ELF-1 (cell line): ENCODE data around the gene PRUNE2.

Source experiments
- DNase-seq: peaks from one replicate; pipeline ENCODE4 v3.0.0-alpha.2; 2016; ENCODE audit warnings: low read depth, low spot score

The PRUNE2 gene

DNA sequence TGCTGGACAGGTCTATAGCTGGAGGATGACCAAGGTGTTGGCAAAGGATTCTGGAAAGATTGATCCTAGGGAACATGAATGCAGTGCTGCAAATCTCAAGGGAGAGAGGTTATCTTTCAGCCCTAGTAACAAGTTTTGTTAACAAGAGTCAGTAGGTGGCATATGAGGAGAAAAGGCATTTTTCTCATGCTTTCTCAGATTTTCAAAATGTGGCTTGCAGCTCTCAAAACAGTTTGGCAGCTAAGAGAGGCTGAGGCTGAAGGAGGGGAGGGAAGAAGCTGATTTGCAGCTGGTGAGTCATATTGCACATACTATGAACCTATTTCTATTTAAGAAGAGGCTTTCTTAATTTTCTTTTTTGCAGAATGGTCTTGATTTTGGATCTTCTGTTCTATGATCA, 205.9 kb downstream of the PRUNE2 start:
- DNase-seq = no peak

DNA sequence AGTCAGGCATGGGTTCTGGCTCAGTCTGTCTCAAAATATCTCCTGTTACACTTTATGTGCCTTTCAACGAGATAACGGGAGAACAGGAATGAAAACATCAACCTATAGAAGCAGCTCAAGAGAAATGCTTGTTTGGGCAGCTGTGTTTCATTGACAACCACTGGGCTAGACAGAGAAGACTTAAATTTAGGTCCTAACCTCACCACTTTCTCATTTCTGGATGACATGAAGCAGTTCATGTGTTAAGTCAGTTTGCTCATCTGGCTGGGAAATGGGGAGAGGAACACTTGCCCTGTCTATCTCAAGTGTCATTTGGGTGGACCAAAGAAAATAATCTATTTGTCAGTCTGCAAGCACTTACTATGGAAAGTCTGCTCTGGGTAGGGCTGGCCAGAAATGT, 208.4 kb downstream of the PRUNE2 start:
- no peak for DNase-seq

DNA sequence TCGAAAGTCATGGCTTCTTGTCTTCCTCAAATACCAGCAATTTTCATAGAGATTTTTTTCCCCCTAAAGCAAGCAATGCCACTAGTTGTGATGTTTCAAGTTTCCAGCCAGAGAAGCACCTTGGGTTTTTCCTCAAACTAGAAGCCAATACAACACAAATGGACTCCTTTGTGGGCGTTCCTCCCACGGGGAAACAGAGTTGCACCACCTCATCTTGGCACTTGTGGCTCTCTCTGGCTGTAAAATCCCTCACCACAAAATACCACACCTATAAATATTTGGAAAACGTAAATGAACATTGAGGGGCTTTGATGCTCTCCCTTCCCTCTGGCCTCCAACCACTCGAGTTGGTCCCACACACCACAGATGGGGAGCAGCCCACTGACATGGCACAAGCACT, 208.8 kb downstream of the PRUNE2 start:
- DNase-seq = no peak

DNA sequence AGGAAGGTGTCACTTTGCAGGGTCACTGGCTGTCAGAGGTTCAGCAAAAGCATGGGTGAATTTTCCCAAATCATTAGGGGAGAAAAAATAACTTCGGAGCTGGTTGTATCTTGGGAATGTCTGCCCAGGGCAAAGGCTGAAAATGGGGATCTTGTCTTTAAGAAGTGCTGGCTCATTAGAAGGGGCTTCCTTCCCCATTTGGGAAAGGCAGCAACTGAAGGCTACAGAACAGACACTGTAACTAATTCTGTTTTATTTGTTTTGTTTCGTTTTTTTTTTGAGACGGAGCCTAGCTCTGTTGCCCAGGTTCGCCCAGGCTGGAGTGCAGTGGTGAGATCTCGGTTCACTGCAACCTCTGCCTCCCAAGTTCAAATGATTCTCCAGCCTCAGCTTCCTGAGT, 212.0 kb downstream of the PRUNE2 start:
- DNase-seq = no peak

DNA sequence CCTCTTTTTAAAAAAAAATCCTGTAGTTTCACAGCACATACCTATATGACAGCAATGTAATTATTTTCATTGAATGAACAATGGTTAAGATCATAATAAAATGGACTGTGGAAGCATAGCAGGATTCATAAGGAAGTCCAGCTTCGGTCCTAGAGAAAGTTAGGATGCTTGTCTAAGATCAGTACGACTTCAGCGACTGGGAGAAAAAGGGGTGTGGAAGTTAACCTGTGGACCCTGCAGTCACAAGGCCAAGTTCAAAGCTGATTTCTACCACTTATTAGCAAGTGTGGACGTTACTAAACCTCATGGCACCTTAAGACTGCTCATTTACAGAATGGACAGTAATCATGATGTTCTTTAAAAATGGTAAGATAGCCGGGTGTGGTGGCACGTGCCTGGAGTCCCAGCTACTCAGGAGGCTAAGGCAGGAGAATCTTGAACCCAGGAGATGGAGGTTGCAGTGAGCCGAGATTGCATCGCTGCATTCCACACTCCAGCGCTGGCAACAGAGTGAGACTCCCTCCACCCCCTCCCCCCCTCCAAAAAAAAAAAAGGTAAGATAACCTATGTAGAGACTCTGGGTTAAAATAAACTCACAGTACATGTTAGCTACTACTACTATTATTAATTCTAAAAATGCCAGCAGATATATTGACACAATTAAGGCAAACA, 213.3 kb downstream of the PRUNE2 start:
- DNase-seq = no peak

DNA sequence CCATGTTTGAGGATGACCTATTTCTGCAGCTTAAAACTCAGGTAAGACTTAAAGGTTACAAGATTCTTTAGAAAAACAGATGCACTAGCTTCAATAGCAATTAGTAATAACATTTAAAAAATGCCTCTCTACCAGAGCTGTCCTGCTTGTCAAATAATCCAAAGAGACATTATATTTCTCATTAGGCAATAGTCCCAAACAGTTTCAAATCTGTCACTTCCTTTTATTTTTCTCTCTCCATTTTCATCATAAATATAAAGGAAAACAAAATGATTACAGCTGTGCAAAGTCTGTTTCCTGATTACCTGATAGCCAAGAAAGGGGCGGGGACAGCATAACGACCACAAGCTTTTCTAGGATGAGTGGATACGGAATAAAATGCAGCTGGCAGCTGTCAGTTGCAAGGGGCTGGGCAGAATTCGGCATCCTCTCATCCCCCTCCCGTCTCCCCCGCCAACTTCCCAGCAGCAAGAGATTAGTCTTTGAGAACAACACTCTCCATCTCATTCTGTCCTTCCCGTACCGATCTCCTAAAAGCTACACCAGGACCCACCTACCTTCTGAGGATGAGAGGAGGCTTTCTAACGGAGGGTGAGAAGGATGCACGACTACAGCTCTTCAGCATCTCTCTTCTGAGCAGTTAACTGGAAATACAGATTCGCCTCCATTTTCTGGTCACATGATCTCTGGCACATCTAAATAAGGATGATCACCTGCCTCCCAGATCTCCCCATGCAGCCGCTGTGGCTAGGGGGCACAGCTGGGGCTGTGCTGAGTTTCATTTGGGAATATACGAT, 214.2 kb downstream of the PRUNE2 start:
- DNase-seq = no peak

DNA sequence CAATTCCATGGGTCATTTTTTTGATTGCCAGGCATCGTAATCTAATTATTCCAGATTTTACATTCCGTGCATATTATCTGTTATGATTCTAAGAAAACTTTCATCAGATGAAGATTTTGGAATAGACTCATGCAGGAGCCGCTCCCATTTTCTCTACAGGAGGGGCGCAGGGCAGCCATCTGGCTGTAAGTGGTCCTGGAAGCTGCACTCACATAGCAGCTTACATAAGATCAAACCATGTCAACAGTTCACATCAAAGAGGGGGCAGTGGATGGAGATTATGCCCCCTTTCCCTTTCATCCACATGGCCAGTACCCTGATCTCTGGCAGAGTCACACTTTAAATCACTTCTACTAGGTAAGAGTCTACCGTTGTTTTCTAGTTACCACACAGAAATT, 214.9 kb downstream of the PRUNE2 start:
- DNase-seq = no peak

DNA sequence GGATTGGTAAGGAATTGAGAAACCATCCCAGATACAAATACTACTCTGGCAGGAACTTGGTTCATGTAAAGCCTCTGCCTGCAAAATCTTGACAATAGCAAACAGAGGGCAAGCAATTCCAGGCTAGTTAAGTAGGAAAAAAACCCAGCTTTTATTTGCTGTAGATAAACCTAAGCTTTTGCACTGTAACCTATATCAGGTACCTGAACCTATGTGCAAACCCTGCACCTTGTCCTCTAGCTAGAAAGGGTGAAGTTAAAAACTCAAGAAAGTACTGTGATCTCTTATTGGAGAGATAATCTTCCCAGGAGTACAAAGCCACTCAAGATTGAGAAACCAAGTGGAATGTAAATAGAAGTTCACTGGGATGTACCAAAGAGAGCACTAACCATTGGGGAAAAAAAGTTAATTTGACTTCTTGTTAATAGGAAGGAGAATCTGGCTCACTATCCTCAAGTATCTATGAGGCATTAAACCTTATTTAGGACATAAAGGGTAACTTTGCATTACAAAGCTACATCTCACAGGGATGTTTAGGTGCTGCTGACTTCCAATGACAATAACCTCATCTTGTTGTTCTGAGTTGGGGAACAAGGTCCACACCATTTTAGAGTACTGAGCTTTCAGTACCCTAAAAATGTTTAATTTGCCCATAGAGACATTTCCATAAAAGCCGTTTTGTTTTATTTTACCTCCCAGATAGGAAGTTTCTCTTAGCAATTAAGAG, 215.5 kb downstream of the PRUNE2 start:
- no peak for DNase-seq

DNA sequence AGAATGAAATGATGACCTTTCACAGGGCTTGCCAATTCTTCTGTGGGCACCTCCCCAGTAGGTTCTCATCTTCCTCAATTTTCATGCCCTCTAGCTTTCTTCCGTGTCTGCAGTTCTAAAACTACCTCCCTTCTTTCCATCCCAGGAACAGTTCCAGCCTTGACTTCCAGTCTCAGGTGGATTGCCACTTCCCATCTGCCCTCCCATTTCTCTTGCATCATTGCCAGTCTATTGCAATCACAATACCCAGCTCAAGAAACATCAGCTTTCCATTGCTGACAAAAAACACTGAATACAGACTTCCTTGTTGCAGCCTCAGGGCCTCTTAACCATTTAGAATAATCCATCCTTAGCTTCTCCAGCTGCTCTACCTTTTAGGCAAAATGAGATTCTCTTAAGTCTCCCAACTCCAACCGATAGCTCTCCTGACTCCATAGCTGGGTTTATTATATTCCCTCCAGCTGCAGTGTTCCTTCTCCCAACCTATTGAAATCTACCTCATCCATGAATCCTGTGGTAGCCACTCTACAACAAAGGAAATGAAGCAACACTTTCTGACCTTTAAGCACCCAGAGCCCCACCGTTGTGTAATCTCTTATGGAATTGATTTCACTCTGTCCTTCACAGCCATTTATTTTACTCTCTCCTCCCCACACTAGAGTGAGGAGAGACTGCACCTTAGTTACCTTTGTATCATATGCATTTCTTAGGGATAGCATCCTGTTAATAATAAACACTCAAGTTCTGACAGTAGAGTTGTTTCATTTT, 217.3 kb downstream of the PRUNE2 start:
- no peak for DNase-seq

DNA sequence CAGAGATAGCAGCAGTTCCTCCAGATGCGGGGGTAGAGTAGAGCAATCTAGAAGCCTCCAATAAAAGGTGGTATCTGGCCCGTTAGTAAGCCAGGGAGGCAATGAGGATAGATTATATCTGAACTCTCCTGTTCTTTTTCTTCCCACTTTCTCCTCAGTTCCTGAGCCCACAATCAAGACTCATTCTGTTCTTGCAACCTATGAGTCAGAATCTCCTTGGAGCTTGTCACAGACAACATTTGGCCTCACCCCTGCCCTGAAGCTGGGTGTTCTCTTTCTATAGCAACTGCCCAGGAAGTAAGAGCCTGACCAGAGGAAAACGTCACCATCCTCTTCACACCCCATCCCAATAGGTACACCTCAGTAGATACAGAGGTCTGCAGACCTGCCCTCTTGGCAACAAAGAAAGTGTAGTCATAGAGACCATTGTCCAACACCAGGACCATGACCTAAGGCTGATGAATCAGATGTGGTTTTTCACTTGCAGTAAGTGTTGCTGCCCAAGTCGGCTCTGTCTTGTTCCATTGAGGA, 218.0 kb downstream of the PRUNE2 start:
- no peak for DNase-seq

DNA sequence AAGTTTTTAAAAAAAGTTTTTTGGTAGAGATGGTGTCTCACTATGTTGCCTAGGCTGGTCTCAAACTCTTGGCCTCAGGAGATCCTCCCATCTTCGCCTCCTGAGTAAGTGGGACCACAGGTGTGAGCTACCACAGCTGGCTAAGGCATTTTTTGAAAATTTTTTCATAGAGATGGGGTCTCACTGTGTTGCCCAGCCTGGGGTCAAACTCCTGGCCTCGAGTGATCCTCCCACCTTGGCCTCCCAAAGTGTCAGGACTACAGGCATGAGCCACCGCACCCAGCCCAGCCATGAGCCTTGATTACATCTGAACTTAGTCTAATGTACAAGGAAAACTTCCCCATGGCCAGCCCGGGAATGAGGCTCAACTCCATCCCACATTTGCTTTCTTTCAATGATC, 219.2 kb downstream of the PRUNE2 start:
- DNase-seq = no peak

DNA sequence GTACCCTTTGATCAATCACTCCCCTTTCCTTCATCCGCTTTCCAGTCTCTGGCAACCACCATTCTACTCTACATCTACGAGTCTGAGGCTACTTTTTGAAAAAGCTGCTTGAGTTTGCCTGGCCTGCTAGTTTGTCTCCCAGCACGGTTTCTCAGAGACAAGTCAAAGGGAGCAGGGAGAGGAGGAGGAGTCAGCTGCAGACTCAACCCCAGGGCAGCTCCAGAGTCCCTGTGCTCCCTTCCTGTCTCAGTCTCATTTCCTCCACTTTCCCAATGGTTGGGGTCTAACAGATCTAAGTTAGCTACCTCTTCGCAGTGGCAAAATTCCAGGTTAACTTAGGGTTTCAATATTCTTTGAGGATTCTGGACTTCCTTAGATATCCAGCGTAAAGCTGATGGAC, 221.7 kb downstream of the PRUNE2 start:
- peak; percentile 30 for DNase-seq

DNA sequence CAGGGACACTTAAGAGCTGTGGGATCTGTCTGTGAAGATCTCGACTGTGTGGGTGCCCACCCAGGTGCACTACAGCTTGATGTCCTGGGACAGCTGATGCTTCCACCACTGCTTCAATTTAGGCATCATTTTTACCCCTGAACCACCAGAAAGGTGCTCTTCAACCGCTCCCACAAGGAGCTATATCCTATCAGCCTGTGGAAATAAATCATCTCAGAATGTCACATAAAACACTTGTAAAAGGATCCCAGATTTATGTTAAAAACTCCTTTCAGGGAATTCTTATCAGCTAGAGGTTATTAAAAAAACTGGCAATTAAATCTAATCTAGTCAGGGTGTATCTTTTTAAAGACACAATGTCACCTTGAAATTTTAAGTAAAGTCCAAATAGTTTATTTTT, 224.4 kb downstream of the PRUNE2 start:
- no peak for DNase-seq

DNA sequence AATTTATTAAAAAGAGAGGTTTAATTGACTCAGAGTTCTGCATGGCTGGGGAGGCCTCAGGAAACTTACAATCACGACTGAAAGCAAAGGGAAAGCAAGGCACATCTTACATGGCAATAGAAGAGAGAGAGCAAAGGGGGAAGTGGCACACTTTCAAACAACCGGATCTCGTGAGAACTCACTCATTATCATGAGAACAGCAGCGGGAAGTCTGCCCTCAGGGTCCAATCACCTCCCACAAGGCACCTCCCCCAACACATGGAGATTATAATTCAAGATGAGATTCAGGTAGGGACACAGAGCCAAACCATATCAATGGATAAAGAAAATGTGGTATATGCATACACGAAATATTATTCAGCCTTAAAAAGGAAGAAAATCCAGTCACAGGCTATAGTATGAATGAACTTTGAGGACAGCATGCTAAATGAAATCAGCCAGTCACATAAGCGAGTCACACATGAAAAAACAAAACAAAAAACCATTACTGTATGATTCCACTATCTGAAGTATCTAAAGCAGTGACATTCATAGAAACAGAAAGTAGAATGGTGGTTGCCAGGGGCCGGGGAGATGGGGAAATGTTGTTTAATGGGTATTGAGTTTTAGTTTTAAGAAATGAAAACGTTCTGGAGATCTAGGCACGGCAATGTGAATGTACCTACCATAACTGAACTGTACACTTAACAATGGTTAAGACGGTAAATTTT, 225.0 kb downstream of the PRUNE2 start:
- DNase-seq = no peak

DNA sequence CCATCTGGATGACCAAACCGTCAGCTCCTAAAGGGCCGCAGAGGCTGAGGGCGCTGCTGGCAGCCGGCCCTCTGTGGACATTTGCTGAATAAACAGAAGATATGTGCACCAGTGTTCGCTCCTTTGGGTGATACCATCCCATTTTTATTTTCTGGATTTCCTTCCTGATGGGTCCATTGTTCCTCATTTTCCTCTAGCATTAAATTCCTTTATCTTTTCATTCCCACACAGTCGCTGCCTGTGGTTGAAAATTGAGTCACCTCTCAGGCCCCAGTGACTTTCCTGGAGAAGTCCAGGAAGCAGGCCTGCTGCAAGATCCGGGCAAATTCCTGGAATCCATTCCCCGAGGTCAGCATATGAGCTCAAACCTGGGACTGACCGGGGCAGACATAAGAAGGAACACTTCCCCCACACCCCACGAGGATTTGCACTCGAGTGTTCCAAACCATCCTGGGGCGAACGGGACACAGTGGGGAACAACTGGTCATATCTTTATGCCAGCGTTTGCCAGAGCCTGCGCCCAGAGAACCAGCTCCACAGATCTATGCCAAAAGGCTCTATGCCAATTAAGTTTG, 228.3 kb downstream of the PRUNE2 start:
- peak; percentile 23 for DNase-seq

DNA sequence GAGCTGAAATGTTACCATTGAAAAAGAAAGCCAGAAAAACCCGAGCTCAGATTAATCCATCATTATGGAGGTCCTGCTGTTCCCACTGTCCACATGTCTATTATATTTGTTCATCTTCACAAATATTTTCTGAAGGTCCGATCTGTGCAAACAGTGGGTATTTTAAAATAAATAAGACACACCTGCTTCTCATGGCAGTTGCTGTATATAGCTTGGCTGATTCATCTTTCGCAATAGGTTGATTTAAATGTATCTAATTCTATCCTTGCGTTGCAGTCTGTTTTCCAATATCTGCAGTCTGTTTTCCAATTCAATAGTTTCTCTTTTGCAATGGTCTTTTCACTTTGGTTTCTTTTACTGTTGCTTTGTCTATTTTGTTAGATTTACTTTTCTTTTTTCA, 229.1 kb downstream of the PRUNE2 start:
- DNase-seq = no peak

DNA sequence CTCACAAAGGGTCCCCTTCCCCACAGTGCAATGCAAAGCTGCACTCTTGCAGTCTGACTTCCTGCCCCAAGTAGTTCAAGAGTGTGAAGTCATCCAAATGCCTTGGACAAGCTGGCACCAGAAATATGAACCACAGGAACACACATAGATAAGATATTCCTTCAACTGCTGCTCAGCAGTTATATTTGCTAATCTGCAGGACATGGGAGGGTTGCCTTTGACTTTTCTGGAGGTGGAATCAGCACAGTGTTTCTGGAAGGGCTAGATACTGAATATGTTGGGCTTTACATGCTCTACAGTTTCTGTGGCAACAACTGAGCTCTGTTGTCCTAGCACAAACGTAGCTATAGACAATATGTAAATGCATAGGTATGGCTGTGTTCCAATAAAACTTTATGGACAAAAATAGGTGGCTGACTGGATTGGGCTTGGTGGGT, 238.4 kb downstream of the PRUNE2 start:
- no peak for DNase-seq

DNA sequence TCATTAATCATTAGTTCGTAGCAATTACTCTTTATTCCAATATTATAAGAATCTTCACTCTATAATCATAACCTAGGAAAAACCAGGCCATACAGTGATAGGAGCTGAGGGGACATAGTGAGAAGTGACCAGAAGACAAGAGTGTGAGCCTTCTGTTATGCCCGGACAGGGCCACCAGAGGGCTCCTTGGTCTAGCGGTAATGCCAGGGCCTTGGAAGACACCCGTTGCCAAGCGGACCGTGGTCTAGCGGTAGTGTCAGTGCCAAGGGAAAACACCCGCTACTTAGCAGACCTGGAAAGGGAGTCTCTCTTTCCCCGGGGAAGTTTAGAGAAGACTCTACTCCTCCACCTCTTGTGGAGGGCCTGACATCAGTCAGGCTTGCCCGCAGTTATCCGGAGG, 239.9 kb downstream of the PRUNE2 start:
- DNase-seq = peak; percentile 68

DNA sequence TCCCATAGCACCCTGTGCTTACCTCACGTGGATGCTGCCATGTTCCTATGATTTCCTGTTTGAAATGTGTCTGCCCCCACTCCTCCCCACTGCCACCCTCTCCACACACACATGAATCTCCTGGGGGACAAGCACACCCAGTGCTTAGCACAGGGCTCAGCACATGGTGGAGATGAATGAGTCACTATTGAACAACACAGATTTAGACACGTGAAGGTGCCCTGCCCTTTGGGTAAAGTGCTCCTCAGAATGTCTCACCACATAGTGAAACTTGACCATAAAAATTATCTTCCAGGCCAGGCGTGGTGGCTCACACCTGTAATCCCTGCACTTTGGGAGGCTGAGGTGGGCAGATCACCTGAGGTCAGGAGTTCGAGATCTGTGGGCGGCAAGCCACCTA, 240.5 kb downstream of the PRUNE2 start:
- no peak for DNase-seq

DNA sequence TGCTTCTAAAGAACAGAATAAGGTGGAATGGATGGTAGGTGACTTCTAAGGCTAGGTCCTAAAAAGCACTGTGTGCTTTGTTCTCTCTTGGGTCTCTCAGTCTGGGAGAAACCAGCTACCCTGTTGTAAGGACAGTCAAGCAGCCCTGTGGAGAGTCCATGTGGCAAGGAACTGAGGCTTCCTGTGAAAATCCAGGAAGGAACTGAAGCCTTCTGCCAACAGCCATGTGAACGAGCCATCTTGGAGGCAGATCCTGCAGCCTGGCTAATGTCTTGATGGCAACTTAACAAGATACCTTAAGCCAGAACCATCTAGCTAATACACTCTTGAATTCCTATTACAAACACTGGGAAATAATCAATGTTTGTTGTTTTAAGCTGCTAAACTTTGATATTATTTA, 241.8 kb downstream of the PRUNE2 start:
- no peak for DNase-seq
